GM12878 (cell line): Measurements from ENCODE around the gene HAS3.

Experiments used
- CBX3 ChIP-seq: fragments of 200-600 bp; sonication (generic); IDR thresholded peaks from 2 replicates; pipeline ENCODE4 v1.6.1; 2016; ENCODE audit warnings: low read depth, borderline replicate concordance
- MAX ChIP-seq: IDR thresholded peaks from 2 replicates; pipeline ENCODE4 v1.6.1; 2012; ENCODE audit warnings: low read depth, low read length, improper control_type of control experiment
- NFYB ChIP-seq: IDR thresholded peaks from 2 replicates; pipeline ENCODE4 v1.6.1; 2011; ENCODE audit warnings: low read depth, mild to moderate bottlenecking, low read length, improper control_type of control experiment, moderate library complexity; ENCODE audit not compliant: insufficient read depth
- NR2C1 ChIP-seq: fragments of 450-650 bp; IDR thresholded peaks from 2 replicates; pipeline ENCODE4 v1.6.1; 2017; ENCODE audit warnings: antibody characterized with exemption, mild to moderate bottlenecking, moderate library complexity
- POLR2A ChIP-seq: IDR thresholded peaks from 2 replicates; pipeline ENCODE4 v1.6.1; 2011; ENCODE audit warnings: low read depth, mild to moderate bottlenecking, low read length
- RFX5 ChIP-seq: IDR thresholded peaks from 2 replicates; pipeline ENCODE4 v1.6.1; 2011; ENCODE audit warnings: low read depth, low read length, improper control_type of control experiment
- SIN3A ChIP-seq: IDR thresholded peaks from 2 replicates; pipeline ENCODE4 v1.6.1; 2012; ENCODE audit warnings: low read depth, low read length, improper control_type of control experiment
- TBL1XR1 ChIP-seq: IDR thresholded peaks from 2 replicates; pipeline ENCODE4 v1.6.1; 2012; ENCODE audit warnings: low read depth, low read length, improper control_type of control experiment
- YY1 ChIP-seq: IDR thresholded peaks from 2 replicates; pipeline ENCODE4 v1.6.1; 2011; ENCODE audit warnings: low read depth, mild to moderate bottlenecking, low read length

GRCh38 chr16:69069504-69069903, 35.9 kb upstream of the HAS3 start:
- TF ChIP-seq MAX (no peak), SIN3A (no peak), TBL1XR1 (no peak), CBX3 (no peak), NR2C1 (no peak), POLR2A (no peak), RFX5 (no peak), NFYB (no peak), YY1 (no peak)
